Subcutaneous adipose tissue (tissue), 4 donors: ENCODE measurements around the gene ZFP14. TPM values are rescaled to one million over a fixed set of nuclear protein-coding genes. Genes with fewer than 3 reads are reported as not detected.

Experiments
- total RNA-seq, 4 donors: library from RNA; depleted of rRNA; stranded (reverse); fragments of >200 nt; gene quantifications; one replicate each; pipeline ENCODE4 v1.1.0, GENCODE V29; 2016
- TF ChIP-seq, protein P1 (sequence below): fragments of 450-650 bp; IDR thresholded peaks from one replicate; pipeline ENCODE4 v1.5.1; 2016; ENCODE audit warnings: low read depth, mild to moderate bottlenecking, control low read depth, antibody characterized with exemption, moderate library complexity

ZFP14 gene
- total RNA-seq, 4 donors from 2014 or later: 4.9 to 7.3 (median 5.7) TPM

DNA sequence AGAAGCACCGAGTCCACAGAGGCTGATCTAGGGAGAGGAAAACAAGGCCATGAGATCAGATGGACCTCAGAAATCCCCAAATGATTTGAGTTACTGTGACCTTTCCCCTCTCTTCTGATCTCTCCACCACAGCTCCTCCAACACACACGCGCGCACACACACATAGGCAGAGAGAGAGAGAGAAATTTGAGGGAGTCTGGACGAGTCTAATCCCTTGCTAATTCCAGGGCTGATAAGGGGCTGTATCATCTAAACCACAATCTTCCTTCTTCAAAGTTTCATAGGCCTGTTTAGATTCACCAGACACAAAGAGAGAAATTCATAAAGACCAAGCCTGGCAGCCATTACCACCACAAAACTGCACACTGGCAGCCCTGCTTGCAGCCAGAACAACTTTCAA, 30.8 kb upstream of the ZFP14 start:
- TF ChIP-seq, protein P1, sequence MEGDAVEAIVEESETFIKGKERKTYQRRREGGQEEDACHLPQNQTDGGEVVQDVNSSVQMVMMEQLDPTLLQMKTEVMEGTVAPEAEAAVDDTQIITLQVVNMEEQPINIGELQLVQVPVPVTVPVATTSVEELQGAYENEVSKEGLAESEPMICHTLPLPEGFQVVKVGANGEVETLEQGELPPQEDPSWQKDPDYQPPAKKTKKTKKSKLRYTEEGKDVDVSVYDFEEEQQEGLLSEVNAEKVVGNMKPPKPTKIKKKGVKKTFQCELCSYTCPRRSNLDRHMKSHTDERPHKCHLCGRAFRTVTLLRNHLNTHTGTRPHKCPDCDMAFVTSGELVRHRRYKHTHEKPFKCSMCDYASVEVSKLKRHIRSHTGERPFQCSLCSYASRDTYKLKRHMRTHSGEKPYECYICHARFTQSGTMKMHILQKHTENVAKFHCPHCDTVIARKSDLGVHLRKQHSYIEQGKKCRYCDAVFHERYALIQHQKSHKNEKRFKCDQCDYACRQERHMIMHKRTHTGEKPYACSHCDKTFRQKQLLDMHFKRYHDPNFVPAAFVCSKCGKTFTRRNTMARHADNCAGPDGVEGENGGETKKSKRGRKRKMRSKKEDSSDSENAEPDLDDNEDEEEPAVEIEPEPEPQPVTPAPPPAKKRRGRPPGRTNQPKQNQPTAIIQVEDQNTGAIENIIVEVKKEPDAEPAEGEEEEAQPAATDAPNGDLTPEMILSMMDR: no peak

DNA sequence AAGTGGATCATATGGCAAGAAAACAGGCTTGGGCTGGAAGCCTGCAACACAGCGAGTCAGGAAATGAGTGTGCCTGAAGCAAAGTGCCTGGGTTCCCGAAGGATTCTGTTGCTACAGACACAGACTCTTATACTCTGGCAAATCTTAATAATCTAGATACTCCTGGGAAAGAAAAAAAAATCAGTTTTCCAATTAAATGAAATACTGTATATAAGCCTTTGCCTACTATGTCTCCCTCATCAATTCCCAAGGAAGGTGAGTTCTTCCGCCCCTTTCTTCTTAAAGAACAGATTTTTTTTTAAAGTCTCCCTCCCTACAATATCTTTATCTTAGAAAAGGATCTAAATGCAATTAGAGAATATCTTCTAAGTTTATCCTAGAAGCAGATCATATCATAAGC, 29.1 kb upstream of the ZFP14 start:
- TF ChIP-seq, protein P1: no peak

DNA sequence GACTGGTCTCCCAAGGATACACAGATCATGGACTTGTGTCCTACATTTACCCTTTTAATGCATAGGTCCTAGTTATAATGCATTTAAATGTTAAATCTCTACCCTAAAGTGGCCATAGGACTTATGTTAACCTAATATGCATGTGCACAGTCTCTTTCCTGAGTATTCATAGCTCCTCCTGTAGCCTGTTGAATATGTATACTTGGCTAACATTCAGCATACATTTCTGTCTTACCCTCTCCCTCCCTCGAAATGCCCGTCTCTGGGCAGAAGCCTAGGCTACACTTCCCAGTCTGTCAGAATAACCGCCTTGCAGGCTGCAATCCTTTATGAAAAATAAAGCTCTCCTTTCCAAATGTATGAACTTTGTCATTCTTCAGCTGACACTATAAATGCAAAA, 25.5 kb upstream of the ZFP14 start:
- TF ChIP-seq, protein P1: no peak

GRCh38 chr19:36401475-36401874, 22.5 kb upstream of the ZFP14 start:
- TF ChIP-seq, protein P1: no peak

DNA sequence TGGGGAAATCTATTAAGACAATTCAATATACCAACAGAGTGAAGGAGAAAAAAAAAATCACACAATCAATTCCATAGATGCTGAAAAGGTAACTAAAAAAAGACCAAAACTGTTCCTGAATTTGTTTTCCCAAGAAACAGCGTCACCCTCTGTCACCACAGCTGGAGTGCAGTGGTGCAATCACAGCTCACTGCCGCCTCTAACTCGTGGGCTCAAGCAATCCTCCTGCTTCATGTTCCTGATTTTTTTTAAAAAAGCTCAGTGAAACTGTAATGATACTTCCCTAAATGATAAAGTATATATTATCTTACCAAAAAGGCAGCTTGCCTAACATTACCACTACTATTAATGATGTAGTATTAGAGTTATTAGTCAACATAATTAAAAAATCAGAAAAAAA, 19.6 kb upstream of the ZFP14 start:
- TF ChIP-seq, protein P1: no peak

- TF ChIP-seq, protein P1: no peak
Measured at GRCh38 chr19:36392916-36393673, 14.1 kb upstream of the ZFP14 start.

DNA sequence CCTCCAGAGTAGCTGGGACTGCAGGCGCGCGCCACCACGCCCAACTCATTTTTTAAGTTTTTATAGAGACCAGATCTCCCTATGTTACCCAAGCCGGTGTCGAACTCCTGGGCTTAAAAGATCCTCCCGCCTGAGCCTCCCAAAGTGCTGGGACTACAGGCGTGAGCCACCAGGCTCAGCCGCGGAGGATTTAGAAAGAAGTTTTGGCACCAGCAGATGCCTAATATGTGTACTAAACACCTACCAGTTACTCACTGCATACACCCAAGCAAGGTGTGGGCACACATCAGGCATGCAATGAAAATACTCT, 464 bp upstream of the ZFP14 start:
- TF ChIP-seq, protein P1: no peak
